Measurements from ENCODE around the gene SDCBP2. TPM values are rescaled to one million over a fixed set of nuclear protein-coding genes. Genes with fewer than 3 reads are reported as not detected.

Gene SDCBP2
- total and polyA plus RNA-seq, 2 experiments from 2014 or later: 4.2 to 5.5 TPM

GRCh38 chr20:1357921-1358671 lies 29.2 kb upstream of the SDCBP2 start:
- Histone ChIP-seq H3K4me1 (ENCODE audit: insufficient read depth) (no peaks in the 10 kb centered on the region), H3K9me2 (ENCODE audit: insufficient read depth) (no peaks in the 10 kb centered on the region), H3K27ac (no peak overlapping the region), H3K4me3 (no peak overlapping the region), H3K4me2 (ENCODE audit: unreplicated experiment) (no peak overlapping the region), H3F3A (ENCODE audit: insufficient read depth) (peaks cover 18% of the 10 kb centered on the region), H3K9ac (no peak overlapping the region), H3K9me3 (ENCODE audit: low read depth) (no peaks in the 10 kb centered on the region), H3K79me2 (ENCODE audit: insufficient read depth) (peaks cover 57% of the 10 kb centered on the region), H3K36me3 (ENCODE audit: low read depth) (peaks cover 20% of the 10 kb centered on the region), H3K27me3 (replicated peaks; ENCODE audit: insufficient read depth) (no peaks in the 10 kb centered on the region), H2AFZ (no peak overlapping the region), H4K20me1 (ENCODE audit: insufficient read depth) (no peaks in the 10 kb centered on the region)
- DNase-seq: no peak
- in situ Hi-C loops (cut with MboI): no loop called here
- TF ChIP-seq EZH2phosphoT487 (IDR thresholded peaks at IDR 0.05; ENCODE audit: insufficient read depth, low read depth) (no peak), EZH2 (IDR thresholded peaks at IDR 0.05; ENCODE audit: insufficient read depth, poor library complexity, severe bottlenecking) (no peak)
- WGBS, 2 experiments (ENCODE audit: low coverage in 1 of 2, low lambda C conversion rate in 2 of 2, missing lambda C conversion rate in 2 of 2): 93% methylated on average over 9 of the region's 9 CpGs

- Histone ChIP-seq H3K36me3 (ENCODE audit: low read depth) (no peaks in the 10 kb centered on the region; the same call in none of the 2 replicates), H3K27me3 (replicated peaks; ENCODE audit: insufficient read depth) (no peaks in the 10 kb centered on the region), H3K4me3 (no peak overlapping the region), H3K27ac (no peak overlapping the region), H3K9me2 (ENCODE audit: insufficient read depth) (no peaks in the 10 kb centered on the region), H3K9ac (no peak overlapping the region), H4K20me1 (ENCODE audit: insufficient read depth) (no peaks in the 10 kb centered on the region), H3K4me2 (ENCODE audit: unreplicated experiment) (no peak overlapping the region), H3K4me1 (ENCODE audit: insufficient read depth) (no peaks in the 10 kb centered on the region), H2AFZ (no peak overlapping the region), H3F3A (ENCODE audit: insufficient read depth) (no peaks in the 10 kb centered on the region), H3K79me2 (ENCODE audit: insufficient read depth) (peaks cover 48% of the 10 kb centered on the region), H3K9me3 (ENCODE audit: low read depth) (no peaks in the 10 kb centered on the region)
- no peak for TF ChIP-seq EZH2phosphoT487 (IDR thresholded peaks at IDR 0.05; ENCODE audit: insufficient read depth, low read depth)
- TF ChIP-seq EZH2 (IDR thresholded peaks at IDR 0.05; ENCODE audit: insufficient read depth, poor library complexity, severe bottlenecking): no peak
- in situ Hi-C loops (cut with MboI): no loop called here
- no peak for DNase-seq
These were observed 25.0 kb upstream of the SDCBP2 start for GRCh38 chr20:1353956-1354355.

DNA sequence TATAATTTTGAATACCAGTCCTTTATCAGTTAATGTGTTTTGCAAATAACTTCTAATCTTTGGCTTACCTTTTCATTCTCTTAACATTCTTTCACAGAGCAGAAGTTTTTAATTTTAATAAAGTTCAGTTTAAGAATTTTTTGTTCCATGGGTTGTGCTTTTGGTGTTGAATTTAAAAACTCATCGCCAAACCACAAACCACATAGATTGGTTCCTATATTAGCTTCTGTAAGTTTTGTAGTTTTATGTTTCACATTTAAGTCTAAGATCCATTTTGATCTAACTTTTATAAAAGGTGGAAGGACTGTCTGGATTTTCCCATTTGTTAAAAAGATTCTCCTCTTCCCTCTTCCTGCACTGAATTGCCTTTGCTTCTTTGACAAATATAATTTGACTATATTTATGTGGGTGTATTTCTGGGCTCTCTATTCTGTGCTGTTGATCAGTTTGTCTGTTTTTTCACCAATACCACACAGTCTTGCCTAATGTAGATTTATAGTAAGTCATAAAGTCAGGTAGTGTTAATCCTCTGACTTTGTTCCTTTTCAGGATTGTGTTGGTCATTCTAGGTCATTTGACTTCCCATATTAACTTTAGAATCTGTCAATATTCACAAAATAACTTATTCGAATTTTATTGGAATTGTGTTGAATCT lies 17.5 kb upstream of the SDCBP2 start:
- Histone ChIP-seq H2AFZ (no peak overlapping the region), H3K27ac (no peak overlapping the region), H3K9me2 (ENCODE audit: insufficient read depth) (no peaks in the 10 kb centered on the region), H3K4me1 (ENCODE audit: insufficient read depth) (peaks cover 19% of the 10 kb centered on the region), H3K9ac (no peak overlapping the region), H4K20me1 (ENCODE audit: insufficient read depth) (no peaks in the 10 kb centered on the region), H3K79me2 (ENCODE audit: insufficient read depth) (0 out of 2 replicates have a peak, but pooled peaks cover 10% of the 10 kb centered on the region), H3K27me3 (replicated peaks; ENCODE audit: insufficient read depth) (no peaks in the 10 kb centered on the region), H3K4me3 (no peak overlapping the region), H3F3A (ENCODE audit: insufficient read depth) (peaks cover 24% of the 10 kb centered on the region), H3K9me3 (ENCODE audit: low read depth) (no peaks in the 10 kb centered on the region), H3K36me3 (ENCODE audit: low read depth) (no peaks in the 10 kb centered on the region; the same call in 1 of the 2 replicates), H3K4me2 (ENCODE audit: unreplicated experiment) (no peak overlapping the region)
- WGBS, 2 experiments (ENCODE audit: low coverage in 1 of 2, low lambda C conversion rate in 2 of 2, missing lambda C conversion rate in 2 of 2): 75 to 86% methylated on average over 2 of the region's 2 CpGs
- TF ChIP-seq EZH2phosphoT487 (IDR thresholded peaks at IDR 0.05; ENCODE audit: insufficient read depth, low read depth) (no peak), EZH2 (IDR thresholded peaks at IDR 0.05; ENCODE audit: insufficient read depth, poor library complexity, severe bottlenecking) (no peak)
- in situ Hi-C loops (cut with MboI): no loop called here
- DNase-seq: no peak

DNA sequence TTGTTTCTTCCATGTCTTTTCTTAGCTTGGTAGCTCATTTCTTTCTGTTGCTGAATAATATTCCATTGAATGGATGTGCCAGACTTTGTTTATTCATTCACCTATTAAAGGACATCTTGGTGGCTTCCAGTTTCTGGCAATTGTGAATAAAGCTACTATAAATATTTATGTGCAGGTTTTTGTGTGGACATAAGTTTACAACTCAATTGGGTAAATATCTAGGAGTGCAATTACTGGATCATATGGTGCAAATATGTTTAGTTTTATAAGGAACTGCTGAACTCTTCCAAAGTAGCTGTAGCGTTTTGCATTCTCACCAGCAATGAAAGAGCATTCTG lies 16.8 kb upstream of the SDCBP2 start:
- Histone ChIP-seq H3F3A (ENCODE audit: insufficient read depth) (peaks cover 24% of the 10 kb centered on the region), H3K79me2 (ENCODE audit: insufficient read depth) (0 out of 2 replicates have a peak, but pooled peaks cover 10% of the 10 kb centered on the region), H2AFZ (no peak overlapping the region), H3K4me3 (no peak overlapping the region), H3K27ac (no peak overlapping the region), H3K4me2 (ENCODE audit: unreplicated experiment) (no peak overlapping the region), H3K4me1 (ENCODE audit: insufficient read depth) (peaks cover 19% of the 10 kb centered on the region), H3K9me2 (ENCODE audit: insufficient read depth) (no peaks in the 10 kb centered on the region), H3K36me3 (ENCODE audit: low read depth) (no peaks in the 10 kb centered on the region), H3K9me3 (ENCODE audit: low read depth) (no peaks in the 10 kb centered on the region), H3K9ac (no peak overlapping the region), H4K20me1 (ENCODE audit: insufficient read depth) (no peaks in the 10 kb centered on the region), H3K27me3 (replicated peaks; ENCODE audit: insufficient read depth) (no peaks in the 10 kb centered on the region)
- in situ Hi-C loops (cut with MboI): no loop called here
- TF ChIP-seq EZH2phosphoT487 (IDR thresholded peaks at IDR 0.05; ENCODE audit: insufficient read depth, low read depth) (no peak), EZH2 (IDR thresholded peaks at IDR 0.05; ENCODE audit: insufficient read depth, poor library complexity, severe bottlenecking) (no peak)
- 23 to 29% methylated on average over 1 of the region's 1 CpG for WGBS, 2 experiments (ENCODE audit: low coverage in 1 of 2, low lambda C conversion rate in 2 of 2, missing lambda C conversion rate in 2 of 2)
- DNase-seq: no peak

Measured in GM23248 (cell line).